D721Med (cell line): ENCODE data around the gene SOS1.
"Not testable (repeated sequence)": the region's sequence is repeated elsewhere in the genome, so short reads cannot be mapped to it uniquely, and the experiment has no call there.

Experiments used
- DNase-seq: peaks from one replicate; pipeline ENCODE4 v3.0.0; 2011; ENCODE audit warnings: low spot score; ENCODE audit not compliant: insufficient read length
- FAIRE-seq: peaks from 2 replicates; lab custom pipeline; 2011; peaks lifted over from hg19 to GRCh38; lab: Jason Lieb, UNC
- CTCF ChIP-seq: IDR thresholded peaks from 2 replicates; pipeline ENCODE4 v1.5.1; 2012; ENCODE audit warnings: mild to moderate bottlenecking, control low read depth; ENCODE audit not compliant: insufficient read depth; ENCODE audit errors: missing control alignments

The SOS1 gene

DNA sequence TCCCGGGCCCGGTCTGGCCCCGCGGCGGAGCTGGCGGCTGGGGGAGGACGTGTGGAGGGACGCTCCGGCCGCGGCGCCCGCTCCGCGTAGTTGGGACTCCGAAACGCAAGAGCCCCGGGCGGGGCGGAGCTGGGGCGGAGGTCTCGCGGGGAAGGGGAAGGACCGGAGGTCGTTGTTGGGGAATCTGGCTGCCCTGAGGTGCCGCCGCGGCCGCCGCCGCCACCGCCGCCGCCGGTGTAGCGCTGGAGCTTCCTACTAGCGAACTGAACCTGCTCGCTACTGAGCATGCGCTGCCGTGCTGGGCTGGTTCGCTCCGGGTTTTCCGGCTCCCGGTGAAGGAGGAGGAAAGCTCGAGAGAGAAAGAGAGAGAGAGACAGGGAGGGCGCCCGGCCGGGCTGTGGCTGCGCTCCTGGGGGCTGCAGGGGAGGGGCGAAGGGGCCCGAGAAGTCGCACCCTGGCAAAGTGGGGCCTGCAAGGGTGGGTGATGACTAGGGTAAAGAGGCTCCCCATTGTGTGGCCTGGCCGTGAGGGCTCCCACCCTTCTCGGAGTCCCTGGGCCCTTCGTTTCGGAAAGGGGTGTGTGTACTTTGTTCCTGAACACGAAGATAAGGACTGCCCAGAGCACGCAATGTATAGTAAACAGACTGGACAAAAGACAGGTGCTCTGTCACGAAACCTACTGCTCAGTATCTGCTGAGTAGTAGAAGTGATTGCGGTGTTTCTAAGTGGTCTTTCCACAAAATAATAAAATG lies at the start of gene SOS1:
Gene SOS1 (minus strand): TSS at position 281 of the 752 bp plus-strand sequence. CDS start 629 bp downstream, outside the sequence.
- FAIRE-seq (no peak), DNase-seq (peak; percentile 78)
- no peak for TF ChIP-seq CTCF

DNA sequence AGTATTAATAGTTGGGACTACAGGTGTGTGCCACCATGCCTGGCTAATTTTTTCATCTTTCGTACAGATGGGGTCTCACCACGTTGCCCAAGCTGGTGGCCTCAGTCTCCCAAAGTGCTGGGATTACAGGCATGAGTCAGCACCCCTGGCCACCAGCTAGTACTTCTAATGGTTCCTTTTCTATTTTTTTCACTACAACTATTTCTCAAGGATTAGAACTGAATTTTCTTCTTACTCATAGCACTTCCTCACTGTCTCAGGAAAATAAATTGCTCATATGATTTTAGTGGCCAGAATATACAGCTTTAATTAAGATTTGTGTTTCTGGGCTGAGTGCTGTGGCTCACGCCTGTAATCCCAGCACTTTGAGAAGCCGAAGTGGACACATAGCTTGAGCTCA lies 43.2 kb upstream of the SOS1 start:
- no peak for DNase-seq
- TF ChIP-seq CTCF, result no peak
- no peak for FAIRE-seq

GRCh38 chr2:39160982-39161381 lies 40.1 kb upstream of the SOS1 start:
- DNase-seq (no peak), FAIRE-seq (no peak)
- no peak for TF ChIP-seq CTCF

GRCh38 chr2:39159283-39159682 lies 38.4 kb upstream of the SOS1 start:
- no peak for TF ChIP-seq CTCF
- FAIRE-seq (no peak), DNase-seq (no peak)

- TF ChIP-seq CTCF, result no peak
- no peak for DNase-seq
- FAIRE-seq, result no peak
Observed at GRCh38 chr2:39158351-39158750, 37.5 kb upstream of the SOS1 start.

DNA sequence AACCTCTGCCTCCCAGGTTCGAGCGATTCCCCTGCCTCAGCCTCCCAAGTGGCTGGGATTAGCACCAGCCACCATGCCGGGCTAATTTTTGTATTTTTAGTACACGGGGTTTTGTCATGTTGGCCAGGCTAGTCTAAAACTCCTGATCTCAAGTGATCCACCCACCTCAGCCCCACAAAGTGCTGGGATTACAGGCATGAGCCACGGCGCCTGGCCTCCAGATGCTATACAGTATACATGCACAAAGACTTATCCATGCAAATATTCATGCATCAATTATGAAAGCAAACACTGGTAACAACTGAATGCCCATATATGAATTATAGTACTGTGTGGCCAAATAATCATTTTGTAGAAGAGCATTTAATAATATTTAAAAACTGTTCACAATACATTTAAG lies 36.0 kb upstream of the SOS1 start:
- no peak for TF ChIP-seq CTCF
- no peak for DNase-seq
- no peak for FAIRE-seq

DNA sequence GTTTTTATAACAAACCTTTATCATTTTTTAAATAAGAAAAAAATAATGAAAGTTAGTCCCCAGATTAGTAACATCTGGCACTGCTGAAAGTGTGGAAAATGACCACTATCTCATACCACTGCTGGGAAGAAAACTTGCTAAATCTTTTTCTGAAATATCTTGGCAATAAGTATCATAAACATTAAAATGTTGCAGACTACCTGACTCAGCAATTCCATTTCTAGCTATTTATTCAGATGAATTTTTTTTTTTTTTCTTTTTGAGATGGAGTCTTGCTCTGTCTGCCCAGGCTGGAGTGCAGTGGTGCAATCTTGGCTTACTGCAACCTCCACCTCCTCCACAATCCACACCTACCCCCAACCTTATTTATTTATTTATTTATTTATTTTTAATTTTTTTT lies 35.3 kb upstream of the SOS1 start:
- TF ChIP-seq CTCF, result no peak
- DNase-seq, result no peak
- no peak for FAIRE-seq

DNA sequence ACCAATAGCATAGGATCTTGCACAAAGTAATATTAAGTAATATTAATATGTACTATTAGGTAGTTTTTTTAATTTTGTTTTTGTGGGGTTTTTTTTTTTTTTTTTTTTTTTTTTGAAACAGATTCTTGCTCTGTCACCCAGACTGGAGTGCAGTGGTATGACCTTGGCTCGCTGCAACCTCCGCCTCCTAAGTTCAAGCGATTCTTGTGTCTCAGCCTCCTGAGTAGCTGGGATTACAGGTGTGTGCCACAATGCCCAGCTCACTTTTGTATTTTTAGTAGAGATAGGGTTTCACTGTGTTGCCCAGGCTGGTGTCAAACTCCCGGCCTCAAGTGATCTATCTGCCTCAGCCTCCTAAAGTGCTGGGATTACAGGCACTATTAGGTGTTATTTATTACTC lies 34.7 kb upstream of the SOS1 start:
- not testable (repeated sequence) for DNase-seq, FAIRE-seq
